Skeletal muscle tissue (tissue), 4 donors: ENCODE results near the gene WDR55. TPM values are rescaled to one million over a fixed set of nuclear protein-coding genes. Genes with fewer than 3 reads are reported as not detected.
"Not testable (repeated sequence)": the region's sequence is repeated elsewhere in the genome, so short reads cannot be mapped to it uniquely, and the experiment has no call there.

Experiments used
- H3K27ac ChIP-seq: one replicate; pipeline ENCODE4 v1.7.0; 2013; ENCODE audit warnings: mild to moderate bottlenecking, low read depth, low read length, inconsistent platforms
- H3K27me3 ChIP-seq, 3 donors: one replicate each; pipeline ENCODE4 v1.7.0; 2013; ENCODE audit warnings: low read length in 3 of 3; ENCODE audit not compliant: control insufficient read depth in 3 of 3, insufficient read depth in 3 of 3
- H3K36me3 ChIP-seq, 3 donors: one replicate each; pipeline ENCODE4 v1.7.0; 2013; ENCODE audit warnings: low read length in 3 of 3; ENCODE audit not compliant: control insufficient read depth in 3 of 3, insufficient read depth in 3 of 3
- H3K4me1 ChIP-seq, 3 donors: one replicate each; pipeline ENCODE4 v1.7.0; 2013; ENCODE audit warnings: low read length in 3 of 3, mild to moderate bottlenecking in 3 of 3; ENCODE audit not compliant: control insufficient read depth in 3 of 3, insufficient read depth in 3 of 3
- H3K4me3 ChIP-seq, 3 donors: one replicate each; pipeline ENCODE4 v1.7.0; 2013; ENCODE audit warnings: low read length in 3 of 3
- H3K9ac ChIP-seq, 3 donors: one replicate each; pipeline ENCODE4 v1.7.0; 2013; ENCODE audit warnings: low read length in 3 of 3, mild to moderate bottlenecking in 3 of 3, moderate library complexity in 2 of 3, low read depth in 1 of 3
- H3K9me3 ChIP-seq, 3 donors: one replicate each; pipeline ENCODE4 v1.7.0; 2013; ENCODE audit warnings: low read length in 3 of 3; ENCODE audit not compliant: control insufficient read depth in 3 of 3
- total RNA-seq: library from RNA; depleted of rRNA; stranded (reverse); fragments of >200 nt; gene quantifications from one replicate; pipeline ENCODE4 v1.2.3, GENCODE V29; 2014
- donor health status: Osteomylitis.

WDR55 gene
- total RNA-seq, 1 donor from 2014 or later: 9.4 TPM

DNA sequence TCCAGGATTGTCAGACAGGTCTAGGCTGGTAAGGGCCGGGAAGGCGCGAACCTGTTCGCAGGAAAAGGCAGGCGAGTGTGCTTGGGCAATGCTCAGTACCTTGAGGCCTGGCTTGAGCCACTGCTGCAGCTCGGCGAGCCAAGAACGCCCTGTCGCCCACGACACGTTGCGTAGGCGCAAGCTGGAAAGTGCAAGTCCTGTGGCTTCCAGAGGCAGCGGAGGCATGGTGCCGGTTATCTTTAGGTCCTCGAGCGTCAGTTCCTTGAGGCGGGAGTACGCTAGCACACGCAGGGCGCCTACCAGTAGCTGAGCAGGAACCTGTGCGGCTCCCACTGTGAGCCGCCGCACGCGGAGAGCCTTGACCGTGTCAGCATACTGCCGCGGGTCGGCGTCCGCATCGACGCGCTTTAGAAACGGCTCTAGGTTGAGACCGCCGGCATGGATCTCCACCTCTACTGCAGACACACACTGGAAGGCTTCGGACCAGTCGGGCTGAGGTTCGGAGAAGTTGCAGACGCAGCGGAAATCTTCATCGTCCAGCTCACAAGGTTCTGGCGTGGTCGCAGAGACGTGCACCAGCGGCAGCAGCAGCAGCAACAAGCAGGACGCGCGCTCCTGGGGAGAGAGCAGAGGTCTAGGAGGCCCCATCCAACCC lies 32.2 kb upstream of the WDR55 start:
- no peaks in the 10 kb centered on the region for H3K9me3 ChIP-seq
- H3K9ac ChIP-seq: peak overlapping the region; percentile 74 to 90 (median 86)
- H3K27me3 ChIP-seq: no peaks in the 10 kb centered on the region
- H3K4me1 ChIP-seq: peaks cover 19 to 20% (median 20%) of the 10 kb centered on the region in 3 donors
- peak overlapping the region; percentile 85 to 97 (median 92) for H3K4me3 ChIP-seq
- no peaks in the 10 kb centered on the region for H3K36me3 ChIP-seq
- H3K27ac ChIP-seq: peak overlapping the region; percentile 76

DNA sequence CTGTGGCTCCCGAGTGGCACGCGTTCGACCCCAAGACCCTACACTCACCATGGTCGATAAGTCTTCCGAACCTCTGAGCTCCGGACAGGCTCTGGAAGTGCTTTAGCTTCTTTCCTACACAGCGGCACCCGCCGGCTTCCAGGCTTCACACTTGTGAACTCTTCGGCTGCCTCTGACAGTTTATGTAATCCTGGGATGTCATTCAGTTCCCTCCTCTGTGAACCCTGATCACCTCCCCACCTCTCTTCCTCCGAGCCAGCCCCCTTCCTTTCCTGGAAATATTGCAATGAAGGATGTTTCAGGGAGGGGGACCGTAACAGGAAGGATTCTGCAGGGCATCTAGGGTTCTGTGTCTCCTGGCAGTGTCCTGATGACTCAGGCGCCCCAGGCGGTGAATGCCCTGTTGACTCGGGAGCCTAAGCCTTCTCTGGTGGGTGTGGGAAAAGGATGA lies 31.7 kb upstream of the WDR55 start, which contains the start of gene CD14:
TSS of gene CD14 (minus strand) at position 155 of the 451 bp plus-strand sequence. CDS start at position 51, 104 bp downstream.
- no peaks in the 10 kb centered on the region for H3K36me3 ChIP-seq
- peak within 1 kb of the TSS; percentile 85 to 97 (median 92) for H3K4me3 ChIP-seq
- H3K9ac ChIP-seq: peak within 1 kb of the TSS; percentile 74 to 90 (median 86)
- no peaks in the 10 kb centered on the region for H3K9me3 ChIP-seq
- no peaks in the 10 kb centered on the region for H3K27me3 ChIP-seq
- H3K4me1 ChIP-seq: peaks cover 19 to 20% (median 20%) of the 10 kb centered on the region in 3 donors
- peak within 1 kb of the TSS; percentile 76 for H3K27ac ChIP-seq

DNA sequence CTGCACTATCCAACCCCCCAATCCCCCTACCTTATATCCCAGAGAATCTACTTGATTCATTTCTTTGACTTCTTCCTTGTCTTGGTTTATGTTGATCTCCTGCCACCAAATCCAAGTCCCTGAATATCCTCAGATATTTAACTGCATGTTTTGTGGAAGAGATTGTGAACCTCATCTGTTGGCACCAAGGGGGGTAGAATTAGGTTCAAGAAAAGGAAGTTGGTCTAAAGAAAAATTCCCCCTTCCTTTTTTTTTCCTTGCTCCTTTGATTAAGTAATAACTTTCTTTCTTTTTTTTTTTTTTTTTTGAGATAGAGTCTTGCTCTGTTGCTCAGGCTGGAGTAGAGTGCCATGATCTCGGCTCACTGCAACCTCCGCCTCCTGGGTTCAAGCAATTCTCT lies 31.2 kb upstream of the WDR55 start:
- Histone ChIP-seq H3K27me3 (no peaks in the 10 kb centered on the region), H3K4me3 (peak overlapping the region; percentile 85 to 97 (median 92)), H3K36me3 (no peaks in the 10 kb centered on the region), H3K27ac (peak overlapping the region; percentile 76), H3K4me1 (peaks cover 20% of the 10 kb centered on the region in 3 donors), H3K9me3 (no peaks in the 10 kb centered on the region), H3K9ac (peak overlapping the region; percentile 30 to 90 (median 74))

DNA sequence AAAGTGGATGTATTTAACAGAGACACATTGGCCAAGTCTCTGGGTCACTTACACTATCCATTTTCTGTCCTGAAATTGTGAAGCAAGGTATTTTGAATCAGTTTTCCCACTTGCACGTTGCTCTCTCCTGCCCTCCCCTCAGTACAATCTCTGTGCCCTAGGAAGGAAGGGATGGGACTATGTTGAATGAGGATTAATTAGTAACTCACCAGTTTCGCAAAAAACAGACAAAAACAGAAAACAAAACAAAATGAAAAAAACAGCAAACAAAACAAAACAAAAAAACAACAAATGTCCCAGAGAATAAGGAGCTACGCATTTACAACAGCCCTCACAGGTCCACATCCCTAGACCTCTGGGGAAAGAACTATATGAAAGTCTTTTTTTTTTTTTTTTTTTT lies 30.6 kb upstream of the WDR55 start:
- no peaks in the 10 kb centered on the region for H3K9me3 ChIP-seq
- H3K27me3 ChIP-seq: no peaks in the 10 kb centered on the region
- H3K4me3 ChIP-seq: no peak overlapping the region
- no peak overlapping the region for H3K9ac ChIP-seq
- H3K36me3 ChIP-seq: no peaks in the 10 kb centered on the region
- H3K4me1 ChIP-seq: peaks cover 23 to 25% (median 24%) of the 10 kb centered on the region in 3 donors
- H3K27ac ChIP-seq: no peak overlapping the region

DNA sequence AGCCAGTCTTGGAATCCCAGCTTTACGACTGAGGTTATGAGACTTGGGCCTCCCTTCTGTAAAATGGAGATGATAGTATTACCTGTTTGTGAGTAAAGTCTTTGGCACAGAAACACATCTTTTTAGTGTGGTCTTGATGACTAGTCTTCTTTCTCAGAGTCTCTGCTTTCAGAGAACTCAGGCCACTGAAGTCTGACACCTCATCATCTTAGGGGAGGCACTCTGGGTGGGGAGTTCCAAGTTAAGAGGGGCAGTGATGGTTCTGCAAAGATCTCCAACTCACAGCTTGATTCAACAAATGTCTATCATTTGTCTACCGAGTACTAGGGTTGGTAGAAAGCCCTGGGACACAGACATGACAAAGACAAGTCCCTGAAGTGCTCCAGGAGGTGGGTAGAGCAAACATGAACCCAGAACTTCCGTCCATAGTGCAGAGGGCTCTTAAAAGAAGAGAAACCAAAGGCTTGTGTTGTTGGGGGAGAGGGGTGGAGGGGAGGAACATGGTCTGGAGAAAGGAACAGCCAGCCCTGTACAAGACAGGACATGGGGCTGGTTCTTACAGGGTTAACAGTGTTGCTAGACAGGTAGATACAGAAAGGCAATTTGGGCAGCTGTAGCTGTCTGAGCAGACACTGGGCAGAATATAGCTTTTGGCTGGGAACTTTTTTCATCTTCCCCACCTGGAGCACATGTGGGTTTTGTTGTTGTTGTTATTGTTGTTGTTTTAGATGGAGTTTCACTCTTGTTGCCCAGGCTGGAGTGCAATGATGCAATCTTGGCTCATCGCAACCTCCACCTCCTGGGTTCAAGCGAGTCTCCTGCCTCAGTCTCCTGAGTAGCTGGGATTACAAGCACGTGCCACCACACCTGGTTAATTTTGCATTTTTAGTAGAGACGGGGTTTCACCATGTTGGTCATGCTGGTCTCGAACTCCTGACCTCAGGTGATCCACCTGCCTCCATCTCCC lies 29.1 kb upstream of the WDR55 start:
- Histone ChIP-seq H3K9me3 (no peaks in the 10 kb centered on the region), H3K36me3 (no peaks in the 10 kb centered on the region), H3K27ac (no peak overlapping the region), H3K4me3 (no peak overlapping the region), H3K4me1 (peaks cover 23 to 32% (median 30%) of the 10 kb centered on the region in 3 donors), H3K27me3 (no peaks in the 10 kb centered on the region), H3K9ac (no peak overlapping the region)

DNA sequence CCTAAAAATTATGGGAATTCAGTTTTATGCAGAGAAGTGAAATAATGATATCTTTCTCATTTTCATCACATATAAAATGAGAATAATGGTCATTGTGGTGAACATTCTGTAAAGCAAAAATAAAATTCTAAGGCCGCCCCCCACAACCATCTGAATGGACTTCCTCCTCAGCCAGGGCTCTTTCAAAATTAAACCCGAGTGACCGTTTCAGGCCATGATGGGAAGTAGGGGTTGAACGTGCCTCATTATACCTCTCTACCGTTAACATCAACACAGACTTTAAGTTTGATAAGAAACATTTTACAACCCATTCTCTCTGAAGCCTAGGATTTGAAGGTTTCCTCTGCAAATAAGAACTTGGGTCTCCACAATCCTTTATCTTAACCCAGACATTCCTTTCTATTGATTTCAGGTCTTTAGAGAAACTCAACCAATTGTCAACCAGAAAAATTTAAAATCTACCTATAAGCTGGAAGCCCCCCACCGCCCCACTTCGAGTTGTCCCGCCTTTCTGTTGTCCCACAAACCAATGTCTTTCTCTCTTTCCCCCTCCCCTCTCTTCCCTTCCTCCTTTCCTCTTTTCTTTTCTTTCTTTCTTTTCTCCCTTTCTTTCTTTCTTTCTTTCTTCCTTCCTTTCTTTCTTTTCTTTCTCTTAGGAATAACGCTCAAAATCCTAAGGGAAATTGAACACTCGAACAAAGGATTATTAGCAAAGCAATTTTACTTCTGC lies 27.2 kb upstream of the WDR55 start:
- H3K27ac ChIP-seq: no peak overlapping the region
- no peaks in the 10 kb centered on the region for H3K9me3 ChIP-seq
- H3K9ac ChIP-seq: no peak overlapping the region
- no peaks in the 10 kb centered on the region for H3K27me3 ChIP-seq
- peaks cover 20 to 33% (median 20%) of the 10 kb centered on the region in 3 donors for H3K4me1 ChIP-seq
- no peak overlapping the region for H3K4me3 ChIP-seq
- H3K36me3 ChIP-seq: peaks cover 3 to 13% (median 8%) of the 10 kb centered on the region in 3 donors

DNA sequence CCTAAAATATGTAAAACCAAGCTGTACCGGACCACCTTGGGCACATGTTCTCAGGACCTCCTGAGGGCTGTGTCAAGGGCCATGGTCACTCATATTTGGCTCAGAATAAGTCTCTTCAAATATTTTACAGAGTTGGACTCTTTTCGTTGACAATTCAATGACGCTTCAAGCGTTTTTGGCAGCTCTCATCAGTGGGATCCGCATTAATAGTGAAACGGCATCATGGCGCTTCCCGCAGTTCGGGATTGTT lies 25.9 kb upstream of the WDR55 start:
- H3K27me3 ChIP-seq, H3K9me3 ChIP-seq: not testable (repeated sequence)
- H3K4me3 ChIP-seq: peak overlapping the region; percentile 75 to 88 (median 79)
- H3K36me3 ChIP-seq: peaks cover 13 to 24% (median 18%) of the 10 kb centered on the region in 3 donors
- H3K27ac ChIP-seq: peak overlapping the region; percentile 92
- H3K4me1 ChIP-seq: peaks cover 10 to 26% (median 10%) of the 10 kb centered on the region in 3 donors
- peak overlapping the region; percentile 67 to 94 (median 84) for H3K9ac ChIP-seq

DNA sequence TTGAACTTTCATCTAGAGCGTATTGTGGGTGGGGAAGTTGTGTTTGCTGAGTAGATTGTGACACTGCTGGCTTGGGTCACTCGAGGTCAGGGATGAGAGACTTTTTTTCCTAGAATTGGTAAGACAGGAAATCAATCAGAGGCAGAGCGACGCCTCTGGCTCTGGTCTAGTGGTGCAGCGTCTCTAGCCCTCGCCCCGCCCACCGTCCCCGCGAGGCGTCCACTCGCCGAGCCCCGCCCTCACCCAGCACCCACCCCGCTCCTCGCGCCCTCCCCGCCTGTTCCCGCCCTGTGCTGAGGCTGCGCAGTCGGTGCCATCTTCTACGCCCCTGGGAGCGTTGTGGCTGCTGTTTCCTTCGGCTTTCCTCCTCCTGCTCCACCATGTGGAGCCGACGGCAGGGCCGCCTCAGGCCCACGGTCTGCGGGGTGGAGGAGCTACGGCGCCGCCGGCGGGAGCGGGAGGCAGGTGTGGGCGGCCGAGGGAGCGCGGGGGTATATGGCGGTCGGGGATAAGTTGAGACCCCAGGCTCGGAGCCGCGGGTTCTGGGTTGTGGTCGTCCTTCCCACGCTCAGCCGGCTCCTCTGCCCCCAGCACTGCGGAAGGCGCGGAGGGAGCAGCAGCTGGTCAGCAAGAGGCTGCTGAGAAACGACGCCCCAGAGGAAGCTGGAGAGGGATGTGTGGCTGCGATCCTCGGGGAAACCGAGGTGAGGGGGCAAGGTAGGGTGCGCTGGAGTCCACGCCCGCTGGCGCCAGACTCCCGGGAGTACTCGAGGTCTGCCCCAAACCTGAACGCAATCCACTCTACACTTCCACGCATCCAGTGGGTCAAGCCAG lies 25.3 kb upstream of the WDR55 start, which contains the start of gene TMCO6:
TSS of gene TMCO6 (plus strand) at position 304 of the 834 bp plus-strand sequence. CDS start at position 381, 77 bp downstream.
- Histone ChIP-seq H3K27me3 (no peaks in the 10 kb centered on the region), H3K4me3 (peak within 1 kb of the TSS; percentile 75 to 88 (median 79)), H3K27ac (peak within 1 kb of the TSS; percentile 92), H3K9ac (peak within 1 kb of the TSS; percentile 83 to 94 (median 87)), H3K36me3 (peaks cover 18 to 30% (median 24%) of the 10 kb centered on the region in 3 donors), H3K9me3 (no peaks in the 10 kb centered on the region), H3K4me1 (peaks cover 10 to 26% (median 10%) of the 10 kb centered on the region in 3 donors)

DNA sequence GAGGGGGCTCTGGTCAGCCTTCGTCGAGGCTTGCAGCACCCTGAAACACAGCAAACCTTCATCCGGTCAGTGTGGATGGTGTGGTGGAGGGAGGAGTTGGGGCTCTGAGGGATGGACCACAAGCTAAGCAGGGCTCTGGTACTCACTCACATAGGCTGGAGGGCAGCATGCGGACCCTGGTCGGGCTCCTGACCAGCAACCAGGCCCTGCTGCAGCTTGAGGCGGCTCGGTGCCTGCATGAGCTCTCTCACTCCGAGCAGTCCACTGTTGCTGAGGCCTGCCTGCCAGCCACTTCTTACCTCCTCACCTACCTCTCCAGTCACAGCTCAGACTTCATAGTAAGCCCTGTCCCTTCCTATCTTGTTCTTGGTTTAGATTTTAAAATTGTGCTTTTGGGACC lies 23.0 kb upstream of the WDR55 start:
- H3K9ac ChIP-seq: no peak overlapping the region
- no peak overlapping the region for H3K27ac ChIP-seq
- no peaks in the 10 kb centered on the region for H3K9me3 ChIP-seq
- H3K4me1 ChIP-seq: peaks cover 17 to 33% (median 17%) of the 10 kb centered on the region in 3 donors
- no peaks in the 10 kb centered on the region for H3K27me3 ChIP-seq
- H3K4me3 ChIP-seq: no peak overlapping the region
- H3K36me3 ChIP-seq: peaks cover 30 to 42% (median 32%) of the 10 kb centered on the region in 3 donors
